ENCODE results near the gene NAPSA.

DNA sequence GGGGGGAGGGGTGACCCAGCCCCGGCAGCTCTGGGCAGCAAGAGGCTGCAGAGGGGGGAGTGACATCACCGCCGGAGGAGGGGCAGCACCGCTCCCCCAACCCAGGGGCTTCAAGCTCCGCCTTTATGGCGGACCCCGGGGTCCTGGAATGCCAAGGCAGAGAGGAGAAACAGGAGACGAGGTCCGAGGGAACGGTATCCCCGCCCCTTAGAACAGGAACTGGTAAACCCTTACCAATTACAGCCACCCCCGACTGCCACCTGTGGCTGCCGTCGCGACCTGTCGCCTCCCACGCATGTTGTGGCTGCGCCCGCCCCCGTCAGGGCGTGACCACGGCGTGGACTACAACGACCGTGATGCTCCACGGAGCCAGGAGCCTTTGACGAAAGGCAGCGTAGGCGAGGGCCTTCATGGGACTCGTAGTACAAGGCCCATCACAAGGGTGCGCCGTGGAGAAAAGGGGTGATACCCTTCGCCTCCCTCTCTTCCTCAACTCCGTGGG is 32.2 kb downstream of the NAPSA start:
- no peak for TF ChIP-seq POLR2AphosphoS5 (IDR thresholded peaks at IDR 0.05)
- TF ChIP-seq, protein P1, sequence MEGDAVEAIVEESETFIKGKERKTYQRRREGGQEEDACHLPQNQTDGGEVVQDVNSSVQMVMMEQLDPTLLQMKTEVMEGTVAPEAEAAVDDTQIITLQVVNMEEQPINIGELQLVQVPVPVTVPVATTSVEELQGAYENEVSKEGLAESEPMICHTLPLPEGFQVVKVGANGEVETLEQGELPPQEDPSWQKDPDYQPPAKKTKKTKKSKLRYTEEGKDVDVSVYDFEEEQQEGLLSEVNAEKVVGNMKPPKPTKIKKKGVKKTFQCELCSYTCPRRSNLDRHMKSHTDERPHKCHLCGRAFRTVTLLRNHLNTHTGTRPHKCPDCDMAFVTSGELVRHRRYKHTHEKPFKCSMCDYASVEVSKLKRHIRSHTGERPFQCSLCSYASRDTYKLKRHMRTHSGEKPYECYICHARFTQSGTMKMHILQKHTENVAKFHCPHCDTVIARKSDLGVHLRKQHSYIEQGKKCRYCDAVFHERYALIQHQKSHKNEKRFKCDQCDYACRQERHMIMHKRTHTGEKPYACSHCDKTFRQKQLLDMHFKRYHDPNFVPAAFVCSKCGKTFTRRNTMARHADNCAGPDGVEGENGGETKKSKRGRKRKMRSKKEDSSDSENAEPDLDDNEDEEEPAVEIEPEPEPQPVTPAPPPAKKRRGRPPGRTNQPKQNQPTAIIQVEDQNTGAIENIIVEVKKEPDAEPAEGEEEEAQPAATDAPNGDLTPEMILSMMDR (IDR thresholded peaks at IDR 0.05), result no peak
- TF ChIP-seq POLR2A (IDR thresholded peaks at IDR 0.05), result peak; percentile 87

Data from prostate gland (tissue), 2 donors.